ENCODE measurements around the gene AFF4.

DNA sequence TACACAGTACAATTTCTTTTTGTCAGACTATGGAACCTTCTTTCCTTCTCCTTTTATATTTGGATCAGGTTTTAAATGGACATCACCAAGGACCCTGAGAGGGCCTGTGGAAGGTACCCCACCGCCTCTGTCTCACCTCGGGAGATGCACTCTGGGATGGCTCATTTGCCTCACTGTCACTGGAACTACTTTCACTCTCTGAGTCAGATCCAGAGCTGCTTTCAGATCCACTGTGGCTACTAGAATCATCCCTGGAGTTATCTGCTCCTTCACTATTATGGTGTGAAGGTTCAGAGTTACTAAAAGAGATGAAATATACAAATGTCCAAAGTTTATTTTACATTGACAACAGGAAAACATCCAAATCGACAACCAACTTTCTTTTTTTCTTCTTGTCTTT is 65.3 kb downstream of the AFF4 start:
- TF ChIP-seq, protein P1, sequence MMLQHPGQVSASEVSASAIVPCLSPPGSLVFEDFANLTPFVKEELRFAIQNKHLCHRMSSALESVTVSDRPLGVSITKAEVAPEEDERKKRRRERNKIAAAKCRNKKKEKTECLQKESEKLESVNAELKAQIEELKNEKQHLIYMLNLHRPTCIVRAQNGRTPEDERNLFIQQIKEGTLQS (CRISPR knock-in tag; conservative IDR thresholded peaks at IDR 0.05): no peak
- TF ChIP-seq, protein P2, sequence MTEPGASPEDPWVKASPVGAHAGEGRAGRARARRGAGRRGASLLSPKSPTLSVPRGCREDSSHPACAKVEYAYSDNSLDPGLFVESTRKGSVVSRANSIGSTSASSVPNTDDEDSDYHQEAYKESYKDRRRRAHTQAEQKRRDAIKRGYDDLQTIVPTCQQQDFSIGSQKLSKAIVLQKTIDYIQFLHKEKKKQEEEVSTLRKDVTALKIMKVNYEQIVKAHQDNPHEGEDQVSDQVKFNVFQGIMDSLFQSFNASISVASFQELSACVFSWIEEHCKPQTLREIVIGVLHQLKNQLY (CRISPR knock-in tag; IDR thresholded peaks at IDR 0.05): no peak
- TF ChIP-seq SMAD3 (CRISPR knock-in tag; IDR thresholded peaks at IDR 0.05; ENCODE audit: borderline replicate concordance) (no peak), NR2C2 (CRISPR knock-in tag; IDR thresholded peaks at IDR 0.05) (no peak), FOXJ3 (CRISPR knock-in tag; IDR thresholded peaks at IDR 0.05; ENCODE audit: borderline replicate concordance) (no peak), ZNF396 (CRISPR knock-in tag; IDR thresholded peaks at IDR 0.05; ENCODE audit: borderline replicate concordance) (no peak), GABPB1 (CRISPR knock-in tag; IDR thresholded peaks at IDR 0.05) (no peak), JUN (CRISPR knock-in tag; IDR thresholded peaks at IDR 0.05) (no peak), ZBTB21 (CRISPR knock-in tag; IDR thresholded peaks at IDR 0.05; ENCODE audit: borderline replicate concordance) (no peak), ESRRA (CRISPR knock-in tag; IDR thresholded peaks at IDR 0.05; ENCODE audit: borderline replicate concordance) (no peak), MYBL2 (CRISPR knock-in tag; IDR thresholded peaks at IDR 0.05) (no peak)
- TF ChIP-seq, protein P3, sequence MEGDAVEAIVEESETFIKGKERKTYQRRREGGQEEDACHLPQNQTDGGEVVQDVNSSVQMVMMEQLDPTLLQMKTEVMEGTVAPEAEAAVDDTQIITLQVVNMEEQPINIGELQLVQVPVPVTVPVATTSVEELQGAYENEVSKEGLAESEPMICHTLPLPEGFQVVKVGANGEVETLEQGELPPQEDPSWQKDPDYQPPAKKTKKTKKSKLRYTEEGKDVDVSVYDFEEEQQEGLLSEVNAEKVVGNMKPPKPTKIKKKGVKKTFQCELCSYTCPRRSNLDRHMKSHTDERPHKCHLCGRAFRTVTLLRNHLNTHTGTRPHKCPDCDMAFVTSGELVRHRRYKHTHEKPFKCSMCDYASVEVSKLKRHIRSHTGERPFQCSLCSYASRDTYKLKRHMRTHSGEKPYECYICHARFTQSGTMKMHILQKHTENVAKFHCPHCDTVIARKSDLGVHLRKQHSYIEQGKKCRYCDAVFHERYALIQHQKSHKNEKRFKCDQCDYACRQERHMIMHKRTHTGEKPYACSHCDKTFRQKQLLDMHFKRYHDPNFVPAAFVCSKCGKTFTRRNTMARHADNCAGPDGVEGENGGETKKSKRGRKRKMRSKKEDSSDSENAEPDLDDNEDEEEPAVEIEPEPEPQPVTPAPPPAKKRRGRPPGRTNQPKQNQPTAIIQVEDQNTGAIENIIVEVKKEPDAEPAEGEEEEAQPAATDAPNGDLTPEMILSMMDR (IDR thresholded peaks at IDR 0.05): no peak
- TF ChIP-seq, protein P4, sequence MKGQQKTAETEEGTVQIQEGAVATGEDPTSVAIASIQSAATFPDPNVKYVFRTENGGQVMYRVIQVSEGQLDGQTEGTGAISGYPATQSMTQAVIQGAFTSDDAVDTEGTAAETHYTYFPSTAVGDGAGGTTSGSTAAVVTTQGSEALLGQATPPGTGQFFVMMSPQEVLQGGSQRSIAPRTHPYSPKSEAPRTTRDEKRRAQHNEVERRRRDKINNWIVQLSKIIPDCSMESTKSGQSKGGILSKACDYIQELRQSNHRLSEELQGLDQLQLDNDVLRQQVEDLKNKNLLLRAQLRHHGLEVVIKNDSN (CRISPR knock-in tag; IDR thresholded peaks at IDR 0.05): no peak
- TF ChIP-seq, protein P5, sequence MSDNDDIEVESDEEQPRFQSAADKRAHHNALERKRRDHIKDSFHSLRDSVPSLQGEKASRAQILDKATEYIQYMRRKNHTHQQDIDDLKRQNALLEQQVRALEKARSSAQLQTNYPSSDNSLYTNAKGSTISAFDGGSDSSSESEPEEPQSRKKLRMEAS (CRISPR knock-in tag; IDR thresholded peaks at IDR 0.05): no peak
